Measurements from ENCODE around the gene IRF9.

IRF9 gene

GRCh38 chr14:24130717-24131548, 30.1 kb upstream of the IRF9 start:
- no peak for DNase-seq (ENCODE audit: low read depth in 1 of 2, low spot score in 1 of 2)

GRCh38 chr14:24131549-24131966, 29.5 kb upstream of the IRF9 start:
- DNase-seq (ENCODE audit: low read depth in 1 of 2, low spot score in 1 of 2): no peak

- DNase-seq (ENCODE audit: low read depth in 1 of 2, low spot score in 1 of 2): no peak
Measured at GRCh38 chr14:24132061-24132685, 28.9 kb upstream of the IRF9 start.

GRCh38 chr14:24132976-24133375, 28.1 kb upstream of the IRF9 start:
- no peak for DNase-seq (ENCODE audit: low read depth in 1 of 2, low spot score in 1 of 2)

- DNase-seq (ENCODE audit: low read depth in 1 of 2, low spot score in 1 of 2): no peak
Measured at GRCh38 chr14:24133735-24134134, 27.3 kb upstream of the IRF9 start.

- no peak for DNase-seq (ENCODE audit: low read depth in 1 of 2, low spot score in 1 of 2)
Measured at GRCh38 chr14:24135584-24135833, 25.6 kb upstream of the IRF9 start.

GRCh38 chr14:24135834-24136683, 25.0 kb upstream of the IRF9 start, which contains the start of gene PSME1:
Gene PSME1 (plus strand): TSS chr14:24136194. CDS start chr14:24136263, 69 bp downstream.
- DNase-seq (ENCODE audit: low read depth in 1 of 2, low spot score in 1 of 2): peak; percentile 88 to 90

- DNase-seq (ENCODE audit: low read depth in 1 of 2, low spot score in 1 of 2): no peak
Measured at GRCh38 chr14:24136684-24137528, 24.2 kb upstream of the IRF9 start.

- no peak for DNase-seq (ENCODE audit: low read depth in 1 of 2, low spot score in 1 of 2)
Measured at GRCh38 chr14:24137529-24138395, 23.3 kb upstream of the IRF9 start.

- DNase-seq (ENCODE audit: low read depth in 1 of 2, low spot score in 1 of 2): no peak
Measured at GRCh38 chr14:24138396-24139271, 22.4 kb upstream of the IRF9 start.

GRCh38 chr14:24139272-24139934, 21.7 kb upstream of the IRF9 start:
- no peak for DNase-seq (ENCODE audit: low read depth in 1 of 2, low spot score in 1 of 2)

GRCh38 chr14:24141097-24141880, 19.8 kb upstream of the IRF9 start, which contains the start of gene EMC9:
Gene EMC9 (minus strand): TSS chr14:24141591. CDS start chr14:24141304, 287 bp downstream.
- peak; percentile 97 to 100 for DNase-seq (ENCODE audit: low read depth in 1 of 2, low spot score in 1 of 2)

- no peak for DNase-seq (ENCODE audit: low read depth in 1 of 2, low spot score in 1 of 2)
Measured at GRCh38 chr14:24143511-24143910, 17.6 kb upstream of the IRF9 start.

GRCh38 chr14:24144451-24144850, 16.6 kb upstream of the IRF9 start:
- no peak for DNase-seq (ENCODE audit: low read depth in 1 of 2, low spot score in 1 of 2)

- DNase-seq (ENCODE audit: low read depth in 1 of 2, low spot score in 1 of 2): no peak
Measured at GRCh38 chr14:24145219-24145618, 15.8 kb upstream of the IRF9 start.

GRCh38 chr14:24145690-24146452, 15.2 kb upstream of the IRF9 start:
- DNase-seq (ENCODE audit: low read depth in 1 of 2, low spot score in 1 of 2): no peak

- DNase-seq (ENCODE audit: low read depth in 1 of 2, low spot score in 1 of 2): peak; percentile 77 to 82
Measured at GRCh38 chr14:24146453-24146977, 14.6 kb upstream of the IRF9 start, which contains the start of gene PSME2. Gene PSME2 (minus strand): TSS chr14:24146610. CDS start chr14:24146581, 29 bp downstream.

Data from activated CD4-positive, alpha-beta T cell treated with anti-CD3 and anti-CD28 coated beads, Interleukin-2, amount 50 U/mL, for 24 hours (primary cell).